ENCODE data around the gene NBPF1.
"Not testable (repeated sequence)": the region's sequence is repeated elsewhere in the genome, so short reads cannot be mapped to it uniquely, and the experiment has no call there.

The NBPF1 gene

GRCh38 chr1:16631248-16632043 lies 18.1 kb upstream of the NBPF1 start:
- TF ChIP-seq CTCF (IDR thresholded peaks at IDR 0.05; ENCODE audit: low read depth, low read length), result no peak
- no peak overlapping the region for H3K4me3 ChIP-seq (ENCODE audit: low read depth, low read length)

- H3K4me3 ChIP-seq (ENCODE audit: low read depth, low read length), result no peak overlapping the region
- no peak for TF ChIP-seq CTCF (IDR thresholded peaks at IDR 0.05; ENCODE audit: low read depth, low read length)
Observed at GRCh38 chr1:16630661-16631247, 17.4 kb upstream of the NBPF1 start.

- not testable (repeated sequence) for H3K4me3 ChIP-seq (ENCODE audit: low read depth, low read length)
Observed at GRCh38 chr1:16629916-16630530, 16.7 kb upstream of the NBPF1 start.

GRCh38 chr1:16628361-16629111 lies 15.2 kb upstream of the NBPF1 start:
- H3K4me3 ChIP-seq (ENCODE audit: low read depth, low read length), result no peak overlapping the region
- TF ChIP-seq CTCF (IDR thresholded peaks at IDR 0.05; ENCODE audit: low read depth, low read length), result no peak

- not testable (repeated sequence) for H3K4me3 ChIP-seq (ENCODE audit: low read depth, low read length)
Observed at GRCh38 chr1:16626409-16626983, 13.1 kb upstream of the NBPF1 start.

GRCh38 chr1:16625497-16626408 lies 12.4 kb upstream of the NBPF1 start:
- TF ChIP-seq CTCF (IDR thresholded peaks at IDR 0.05; ENCODE audit: low read depth, low read length), result no peak

GRCh38 chr1:16623812-16624719 lies 10.7 kb upstream of the NBPF1 start:
- H3K4me3 ChIP-seq (ENCODE audit: low read depth, low read length), result not testable (repeated sequence)

More at GRCh38 chr1:16625497-16626408, 12.4 kb upstream of the NBPF1 start:
- H3K4me3 ChIP-seq (ENCODE audit: low read depth, low read length), result no peak overlapping the region

- H3K4me3 ChIP-seq (ENCODE audit: low read depth, low read length), result not testable (repeated sequence)
Observed at GRCh38 chr1:16623337-16623736, 10.0 kb upstream of the NBPF1 start.

- H3K4me3 ChIP-seq (ENCODE audit: low read depth, low read length), result not testable (repeated sequence)
Observed at GRCh38 chr1:16621681-16622315, 8.4 kb upstream of the NBPF1 start.
